CD4-positive, alpha-beta T cell treated with Interleukin-10 for 1 hour (primary cell): ENCODE data around the gene TRAPPC8.
"Not testable (repeated sequence)": the region's sequence is repeated elsewhere in the genome, so short reads cannot be mapped to it uniquely, and the experiment has no call there.

Experiments used
- DNase-seq: peaks from one replicate; pipeline ENCODE4 v3.0.0-alpha.2; 2020

The TRAPPC8 gene

GRCh38 chr18:31941010-31941809 lies 1.7 kb downstream of the TRAPPC8 start:
- DNase-seq = no peak

- not testable (repeated sequence) for DNase-seq
Observed at GRCh38 chr18:31934773-31935172, 8.2 kb downstream of the TRAPPC8 start.

DNA sequence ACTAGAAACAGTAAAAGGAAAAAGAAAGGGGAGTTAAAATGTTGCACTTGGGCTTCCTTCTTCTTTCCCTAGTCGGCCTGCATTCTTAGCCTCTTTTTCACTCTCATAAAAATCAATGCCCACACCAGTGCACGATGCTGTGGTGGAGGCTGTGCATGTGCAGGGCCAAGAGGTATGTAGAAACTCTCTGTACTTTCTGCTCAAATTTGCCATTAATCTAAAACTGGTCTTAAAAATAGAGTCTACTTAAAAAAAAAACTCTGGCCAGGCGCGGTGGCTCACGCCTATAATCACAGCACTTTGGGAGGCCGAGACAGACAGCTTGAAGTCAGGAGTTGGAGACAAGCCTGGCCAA lies 11.1 kb downstream of the TRAPPC8 start:
- no peak for DNase-seq

GRCh38 chr18:31931163-31931885 lies 11.6 kb downstream of the TRAPPC8 start:
- DNase-seq = no peak

DNA sequence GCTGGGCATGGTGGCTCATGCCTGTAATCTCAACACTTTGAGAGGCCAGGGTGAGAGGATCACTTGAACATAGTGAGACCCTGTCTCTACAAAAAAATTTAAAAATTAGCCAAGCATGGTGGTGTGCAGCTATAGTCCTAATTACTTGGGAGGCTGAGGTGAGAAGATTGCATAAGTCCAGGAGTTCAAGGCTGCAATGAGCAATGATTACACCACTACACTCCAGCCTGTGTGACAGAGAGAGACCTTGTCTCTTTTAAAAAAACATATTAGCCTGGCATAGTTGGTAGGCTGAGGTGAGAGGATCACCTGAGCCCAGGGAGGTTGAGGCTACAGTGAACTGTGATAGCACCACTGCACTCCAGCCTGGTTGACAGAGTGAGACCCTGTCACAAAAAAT lies 13.7 kb downstream of the TRAPPC8 start:
- DNase-seq = no peak

- DNase-seq = not testable (repeated sequence)
Observed at GRCh38 chr18:31926988-31927387, 15.9 kb downstream of the TRAPPC8 start.

- no peak for DNase-seq
Observed at GRCh38 chr18:31920277-31920676, 22.7 kb downstream of the TRAPPC8 start.

- not testable (repeated sequence) for DNase-seq
Observed at GRCh38 chr18:31919366-31919765, 23.6 kb downstream of the TRAPPC8 start.

GRCh38 chr18:31918733-31919132 lies 24.2 kb downstream of the TRAPPC8 start:
- no peak for DNase-seq

- DNase-seq = no peak
Observed at GRCh38 chr18:31901063-31901462, 41.9 kb downstream of the TRAPPC8 start.

- DNase-seq = not testable (repeated sequence)
Observed at GRCh38 chr18:31899771-31900170, 43.2 kb downstream of the TRAPPC8 start.

DNA sequence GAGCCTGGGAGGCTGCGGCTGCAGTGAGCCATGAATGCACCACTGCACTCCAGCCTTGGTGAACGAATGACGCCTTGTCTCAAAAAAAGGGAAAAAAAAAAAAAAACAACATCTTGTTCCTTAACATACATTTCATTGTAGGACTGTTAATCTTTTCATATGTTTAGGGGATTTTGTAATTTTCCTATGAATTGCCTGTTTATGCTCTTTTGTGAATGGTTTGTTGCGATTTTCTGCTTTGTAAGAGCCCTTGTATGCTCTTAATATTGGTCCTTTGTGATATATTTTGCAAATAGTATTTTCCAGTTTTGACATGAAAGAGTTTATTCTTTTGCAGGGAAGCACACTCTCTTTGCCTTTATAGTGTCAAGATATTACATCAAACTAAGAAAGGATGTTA lies 50.0 kb downstream of the TRAPPC8 start:
- no peak for DNase-seq

DNA sequence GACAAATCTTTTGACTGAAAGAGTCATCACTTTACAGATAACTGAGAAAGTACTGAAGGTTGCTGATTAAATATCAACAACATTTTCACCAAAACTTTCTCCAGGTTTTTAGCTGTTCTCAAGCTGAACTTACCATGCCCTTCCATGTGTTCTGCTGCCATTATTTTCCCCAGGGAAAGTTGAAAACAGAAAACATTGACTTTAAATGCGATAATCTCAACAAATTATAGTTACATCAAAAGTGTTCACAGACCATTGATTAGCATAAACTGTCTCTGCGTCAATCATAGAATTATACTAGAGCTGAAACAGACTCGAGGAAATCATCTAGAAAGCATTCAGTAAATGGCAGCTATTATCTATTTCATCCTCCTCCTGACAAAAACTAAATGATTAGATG lies 51.4 kb downstream of the TRAPPC8 start:
- DNase-seq = no peak

GRCh38 chr18:31884020-31884419 lies 58.9 kb downstream of the TRAPPC8 start:
- DNase-seq = no peak

DNA sequence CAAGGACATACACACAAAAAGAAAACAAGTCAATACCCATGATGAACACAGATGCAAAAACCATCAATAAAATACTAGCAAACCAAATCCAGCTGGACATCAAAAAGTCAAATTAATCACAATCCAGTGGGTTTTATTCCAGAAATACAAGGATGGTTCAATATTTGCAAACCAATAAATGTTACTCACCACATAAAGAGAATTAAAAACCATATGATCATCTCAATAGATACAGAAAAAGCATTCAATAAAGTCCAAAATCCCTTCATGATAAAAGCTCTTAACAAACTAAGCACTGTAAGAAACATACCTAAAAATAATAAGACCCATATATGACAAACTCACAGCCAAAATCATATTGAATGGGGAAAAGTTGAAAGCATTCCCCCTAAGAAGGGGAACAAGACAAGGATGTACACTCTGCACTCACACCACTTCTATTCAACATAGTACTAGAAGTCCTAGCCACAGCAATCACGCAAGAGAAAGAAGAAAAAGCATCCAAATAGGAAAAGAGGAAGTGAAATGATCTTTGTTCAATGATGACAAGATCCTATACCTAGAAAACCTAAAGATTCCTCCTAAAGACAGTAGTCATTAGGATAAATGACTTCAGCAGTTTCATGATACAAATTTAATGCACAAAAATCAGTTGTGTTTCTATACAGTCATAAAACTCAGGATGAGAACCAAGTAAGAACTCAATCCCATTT lies 62.6 kb downstream of the TRAPPC8 start:
- DNase-seq = no peak

DNA sequence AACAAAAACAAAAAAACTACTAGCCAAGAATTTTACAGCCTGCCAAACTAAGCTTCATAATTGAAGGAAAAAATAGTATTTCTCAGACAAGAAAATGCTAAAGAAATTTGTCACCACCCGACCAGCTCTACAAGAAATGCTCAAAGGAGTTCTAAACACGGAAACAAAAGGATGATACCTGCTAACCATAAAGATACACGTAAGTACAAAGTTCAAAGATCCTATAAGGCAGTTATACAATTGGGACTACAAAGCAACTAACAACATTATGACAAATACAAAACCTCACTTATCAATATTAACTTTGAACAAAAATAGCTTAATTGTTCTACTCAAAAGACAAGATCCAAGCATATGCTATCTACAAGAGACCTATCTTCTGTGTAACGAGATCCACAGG lies 64.6 kb downstream of the TRAPPC8 start:
- no peak for DNase-seq

DNA sequence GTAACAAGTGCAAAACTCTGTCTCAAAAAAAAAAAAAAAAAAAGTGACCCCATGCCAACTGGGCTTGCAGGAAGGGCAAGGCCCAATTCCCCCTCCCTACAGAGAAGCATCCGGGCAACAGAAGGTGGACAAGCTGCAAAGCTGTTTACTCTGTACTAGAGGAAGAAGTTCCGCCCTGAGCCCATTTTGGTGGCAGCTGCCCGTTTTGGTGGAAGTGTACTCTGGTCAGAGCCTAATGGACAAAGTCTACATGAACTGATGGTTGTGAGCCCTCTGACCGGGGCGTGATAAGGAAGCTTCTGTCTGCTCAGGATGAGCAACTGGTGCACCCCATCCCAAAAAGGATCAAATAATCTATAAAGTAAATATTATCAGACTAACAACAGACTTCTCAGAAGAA lies 65.0 kb downstream of the TRAPPC8 start:
- DNase-seq = no peak

DNA sequence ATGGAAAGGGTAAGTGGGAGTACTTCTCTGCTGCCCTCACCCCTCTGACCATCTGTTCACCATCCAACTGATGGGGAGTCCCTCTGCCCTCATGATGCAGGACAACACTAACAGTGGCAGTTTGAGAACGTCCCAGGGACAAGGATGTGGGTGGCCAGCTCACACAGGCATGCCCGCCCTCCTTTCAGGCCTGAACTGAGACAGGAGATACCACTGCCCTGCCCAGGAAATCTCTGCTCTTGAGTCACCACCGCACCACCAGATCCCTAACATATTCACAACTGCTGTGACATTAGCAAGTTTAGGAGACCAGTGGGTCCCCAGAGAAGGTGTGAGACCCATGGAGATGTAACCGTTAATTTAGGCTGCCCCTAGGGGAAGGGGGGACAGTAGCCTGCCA lies 66.2 kb downstream of the TRAPPC8 start:
- DNase-seq = no peak

GRCh38 chr18:31875301-31875700 lies 67.6 kb downstream of the TRAPPC8 start:
- no peak for DNase-seq

- DNase-seq = no peak
Observed at GRCh38 chr18:31863103-31863502, 79.8 kb downstream of the TRAPPC8 start.

- DNase-seq = no peak
Observed at GRCh38 chr18:31860488-31860887, 82.4 kb downstream of the TRAPPC8 start.

GRCh38 chr18:31857526-31858106 lies 85.3 kb downstream of the TRAPPC8 start:
- no peak for DNase-seq

DNA sequence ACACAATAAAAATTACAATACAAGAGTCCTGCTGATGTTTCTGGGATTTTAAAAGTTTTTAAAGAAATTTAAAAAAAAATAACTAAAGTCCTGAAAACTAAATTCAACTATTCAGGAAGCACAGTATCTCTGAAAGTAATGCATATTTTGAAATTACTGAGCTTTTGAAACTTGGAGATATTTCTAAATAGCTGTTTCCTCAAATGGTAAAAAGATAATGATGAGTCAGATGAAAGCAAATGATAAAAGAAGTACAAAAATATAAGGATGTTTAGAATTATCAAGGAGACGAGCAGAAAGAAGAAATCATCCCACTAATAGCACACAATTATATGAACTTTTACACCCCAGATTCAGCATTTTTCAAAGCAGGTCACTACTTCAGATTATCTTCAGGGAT lies 92.1 kb downstream of the TRAPPC8 start:
- no peak for DNase-seq
